ENCODE data around the gene CACNB4. TPM values are rescaled to one million over a fixed set of nuclear protein-coding genes. Genes with fewer than 3 reads are reported as not detected.
"Not testable (repeated sequence)": the region's sequence is repeated elsewhere in the genome, so short reads cannot be mapped to it uniquely, and the experiment has no call there.

The CACNB4 gene
- total RNA-seq, 1 donor from 2014 or later: 7.8 TPM

- H3K4me3 ChIP-seq (ENCODE audit: low read length in 3 of 3): no peak overlapping the region
- H3K27me3 ChIP-seq (ENCODE audit: control insufficient read depth in 3 of 3, insufficient read depth in 3 of 3, low read length in 3 of 3): no peaks in the 10 kb centered on the region
- H3K27ac ChIP-seq (ENCODE audit: low read depth, low read length): no peak overlapping the region
- H3K9ac ChIP-seq (ENCODE audit: low read depth in 1 of 3, low read length in 3 of 3): no peak overlapping the region
- peaks cover 0 to 4% (median 3%) of the 10 kb centered on the region in 3 donors for H3K4me1 ChIP-seq (ENCODE audit: control insufficient read depth in 3 of 3, insufficient read depth in 3 of 3, low read length in 3 of 3)
- H3K36me3 ChIP-seq (ENCODE audit: control insufficient read depth in 3 of 3, insufficient read depth in 3 of 3, low read length in 3 of 3): no peaks in the 10 kb centered on the region
- H3K9me3 ChIP-seq (ENCODE audit: control insufficient read depth in 3 of 3, low read length in 3 of 3): no peaks in the 10 kb centered on the region
These were observed 219.9 kb downstream of the CACNB4 start for GRCh38 chr2:151878655-151879563.

GRCh38 chr2:151878204-151878603, 220.6 kb downstream of the CACNB4 start:
- no peaks in the 10 kb centered on the region for H3K9me3 ChIP-seq (ENCODE audit: control insufficient read depth in 3 of 3, low read length in 3 of 3)
- H3K4me3 ChIP-seq (ENCODE audit: low read length in 3 of 3): no peak overlapping the region
- H3K9ac ChIP-seq (ENCODE audit: low read depth in 1 of 3, low read length in 3 of 3): no peak overlapping the region
- H3K27me3 ChIP-seq (ENCODE audit: control insufficient read depth in 3 of 3, insufficient read depth in 3 of 3, low read length in 3 of 3): no peaks in the 10 kb centered on the region
- H3K4me1 ChIP-seq (ENCODE audit: control insufficient read depth in 3 of 3, insufficient read depth in 3 of 3, low read length in 3 of 3): peaks cover 0 to 4% (median 3%) of the 10 kb centered on the region in 3 donors
- no peaks in the 10 kb centered on the region for H3K36me3 ChIP-seq (ENCODE audit: control insufficient read depth in 3 of 3, insufficient read depth in 3 of 3, low read length in 3 of 3)
- H3K27ac ChIP-seq (ENCODE audit: low read depth, low read length): no peak overlapping the region

GRCh38 chr2:151875631-151876030, 223.2 kb downstream of the CACNB4 start:
- H3K27ac ChIP-seq (ENCODE audit: low read depth, low read length); H3K4me3 ChIP-seq (ENCODE audit: low read length in 3 of 3); H3K9ac ChIP-seq (ENCODE audit: low read depth in 1 of 3, low read length in 3 of 3); H3K9me3 ChIP-seq (ENCODE audit: control insufficient read depth in 3 of 3, low read length in 3 of 3); H3K27me3 ChIP-seq (ENCODE audit: control insufficient read depth in 3 of 3, insufficient read depth in 3 of 3, low read length in 3 of 3); H3K36me3 ChIP-seq (ENCODE audit: control insufficient read depth in 3 of 3, insufficient read depth in 3 of 3, low read length in 3 of 3); H3K4me1 ChIP-seq (ENCODE audit: control insufficient read depth in 3 of 3, insufficient read depth in 3 of 3, low read length in 3 of 3): not testable (repeated sequence)

- H3K9me3 ChIP-seq (ENCODE audit: control insufficient read depth in 3 of 3, low read length in 3 of 3): no peaks in the 10 kb centered on the region
- no peak overlapping the region for H3K27ac ChIP-seq (ENCODE audit: low read depth, low read length)
- no peak overlapping the region for H3K9ac ChIP-seq (ENCODE audit: low read depth in 1 of 3, low read length in 3 of 3)
- H3K4me3 ChIP-seq (ENCODE audit: low read length in 3 of 3): no peak overlapping the region
- no peaks in the 10 kb centered on the region for H3K36me3 ChIP-seq (ENCODE audit: control insufficient read depth in 3 of 3, insufficient read depth in 3 of 3, low read length in 3 of 3)
- no peaks in the 10 kb centered on the region for H3K27me3 ChIP-seq (ENCODE audit: control insufficient read depth in 3 of 3, insufficient read depth in 3 of 3, low read length in 3 of 3)
- no peaks in the 10 kb centered on the region for H3K4me1 ChIP-seq (ENCODE audit: control insufficient read depth in 3 of 3, insufficient read depth in 3 of 3, low read length in 3 of 3)
These were observed 226.4 kb downstream of the CACNB4 start for GRCh38 chr2:151872463-151872862.

- no peaks in the 10 kb centered on the region for H3K36me3 ChIP-seq (ENCODE audit: control insufficient read depth in 3 of 3, insufficient read depth in 3 of 3, low read length in 3 of 3)
- H3K4me3 ChIP-seq (ENCODE audit: low read length in 3 of 3): no peak overlapping the region
- no peaks in the 10 kb centered on the region for H3K4me1 ChIP-seq (ENCODE audit: control insufficient read depth in 3 of 3, insufficient read depth in 3 of 3, low read length in 3 of 3)
- no peaks in the 10 kb centered on the region for H3K27me3 ChIP-seq (ENCODE audit: control insufficient read depth in 3 of 3, insufficient read depth in 3 of 3, low read length in 3 of 3)
- no peaks in the 10 kb centered on the region for H3K9me3 ChIP-seq (ENCODE audit: control insufficient read depth in 3 of 3, low read length in 3 of 3)
- no peak overlapping the region for H3K9ac ChIP-seq (ENCODE audit: low read depth in 1 of 3, low read length in 3 of 3)
- no peak overlapping the region for H3K27ac ChIP-seq (ENCODE audit: low read depth, low read length)
These were observed 229.6 kb downstream of the CACNB4 start for GRCh38 chr2:151869291-151869690.

GRCh38 chr2:151862700-151863099, 236.1 kb downstream of the CACNB4 start:
- Histone ChIP-seq H3K27me3 (ENCODE audit: control insufficient read depth in 3 of 3, insufficient read depth in 3 of 3, low read length in 3 of 3) (no peaks in the 10 kb centered on the region), H3K4me1 (ENCODE audit: control insufficient read depth in 3 of 3, insufficient read depth in 3 of 3, low read length in 3 of 3) (no peaks in the 10 kb centered on the region), H3K36me3 (ENCODE audit: control insufficient read depth in 3 of 3, insufficient read depth in 3 of 3, low read length in 3 of 3) (no peaks in the 10 kb centered on the region), H3K4me3 (ENCODE audit: low read length in 3 of 3) (no peak overlapping the region), H3K27ac (ENCODE audit: low read depth, low read length) (no peak overlapping the region), H3K9me3 (ENCODE audit: control insufficient read depth in 3 of 3, low read length in 3 of 3) (no peaks in the 10 kb centered on the region), H3K9ac (ENCODE audit: low read depth in 1 of 3, low read length in 3 of 3) (no peak overlapping the region)

GRCh38 chr2:151861174-151861573, 237.7 kb downstream of the CACNB4 start:
- Histone ChIP-seq H3K4me1 (ENCODE audit: control insufficient read depth in 3 of 3, insufficient read depth in 3 of 3, low read length in 3 of 3) (no peaks in the 10 kb centered on the region), H3K9ac (ENCODE audit: low read depth in 1 of 3, low read length in 3 of 3) (no peak overlapping the region), H3K27ac (ENCODE audit: low read depth, low read length) (no peak overlapping the region), H3K9me3 (ENCODE audit: control insufficient read depth in 3 of 3, low read length in 3 of 3) (no peaks in the 10 kb centered on the region), H3K27me3 (ENCODE audit: control insufficient read depth in 3 of 3, insufficient read depth in 3 of 3, low read length in 3 of 3) (no peaks in the 10 kb centered on the region), H3K36me3 (ENCODE audit: control insufficient read depth in 3 of 3, insufficient read depth in 3 of 3, low read length in 3 of 3) (no peaks in the 10 kb centered on the region), H3K4me3 (ENCODE audit: low read length in 3 of 3) (no peak overlapping the region)

GRCh38 chr2:151860613-151861146, 238.2 kb downstream of the CACNB4 start:
- no peak overlapping the region for H3K27ac ChIP-seq (ENCODE audit: low read depth, low read length)
- H3K36me3 ChIP-seq (ENCODE audit: control insufficient read depth in 3 of 3, insufficient read depth in 3 of 3, low read length in 3 of 3): no peaks in the 10 kb centered on the region
- no peaks in the 10 kb centered on the region for H3K4me1 ChIP-seq (ENCODE audit: control insufficient read depth in 3 of 3, insufficient read depth in 3 of 3, low read length in 3 of 3)
- no peaks in the 10 kb centered on the region for H3K27me3 ChIP-seq (ENCODE audit: control insufficient read depth in 3 of 3, insufficient read depth in 3 of 3, low read length in 3 of 3)
- H3K4me3 ChIP-seq (ENCODE audit: low read length in 3 of 3): no peak overlapping the region
- H3K9me3 ChIP-seq (ENCODE audit: control insufficient read depth in 3 of 3, low read length in 3 of 3): no peaks in the 10 kb centered on the region
- H3K9ac ChIP-seq (ENCODE audit: low read depth in 1 of 3, low read length in 3 of 3): no peak overlapping the region

- Histone ChIP-seq H3K27me3 (ENCODE audit: control insufficient read depth in 3 of 3, insufficient read depth in 3 of 3, low read length in 3 of 3) (no peaks in the 10 kb centered on the region), H3K4me3 (ENCODE audit: low read length in 3 of 3) (no peak overlapping the region), H3K27ac (ENCODE audit: low read depth, low read length) (no peak overlapping the region), H3K9me3 (ENCODE audit: control insufficient read depth in 3 of 3, low read length in 3 of 3) (no peaks in the 10 kb centered on the region), H3K9ac (ENCODE audit: low read depth in 1 of 3, low read length in 3 of 3) (no peak overlapping the region), H3K36me3 (ENCODE audit: control insufficient read depth in 3 of 3, insufficient read depth in 3 of 3, low read length in 3 of 3) (no peaks in the 10 kb centered on the region), H3K4me1 (ENCODE audit: control insufficient read depth in 3 of 3, insufficient read depth in 3 of 3, low read length in 3 of 3) (no peaks in the 10 kb centered on the region)
These were observed 238.6 kb downstream of the CACNB4 start for GRCh38 chr2:151860210-151860609.

GRCh38 chr2:151857650-151858049, 241.2 kb downstream of the CACNB4 start:
- Histone ChIP-seq H3K27me3 (ENCODE audit: control insufficient read depth in 3 of 3, insufficient read depth in 3 of 3, low read length in 3 of 3) (no peaks in the 10 kb centered on the region), H3K27ac (ENCODE audit: low read depth, low read length) (no peak overlapping the region), H3K9ac (ENCODE audit: low read depth in 1 of 3, low read length in 3 of 3) (no peak overlapping the region), H3K9me3 (ENCODE audit: control insufficient read depth in 3 of 3, low read length in 3 of 3) (no peaks in the 10 kb centered on the region), H3K4me1 (ENCODE audit: control insufficient read depth in 3 of 3, insufficient read depth in 3 of 3, low read length in 3 of 3) (no peaks in the 10 kb centered on the region), H3K4me3 (ENCODE audit: low read length in 3 of 3) (no peak overlapping the region), H3K36me3 (ENCODE audit: control insufficient read depth in 3 of 3, insufficient read depth in 3 of 3, low read length in 3 of 3) (no peaks in the 10 kb centered on the region)

Data from skeletal muscle tissue (tissue), 4 donors.